GM19043 (cell line): ENCODE measurements around the gene BRD4.

Experiments
- ATAC-seq: cut with Tn5 transposase; IDR thresholded peaks from one replicate; pipeline ENCODE4 v1.9.1; 2021; ENCODE audit warnings: low read depth; ENCODE audit not compliant: unreplicated experiment

The BRD4 gene

DNA sequence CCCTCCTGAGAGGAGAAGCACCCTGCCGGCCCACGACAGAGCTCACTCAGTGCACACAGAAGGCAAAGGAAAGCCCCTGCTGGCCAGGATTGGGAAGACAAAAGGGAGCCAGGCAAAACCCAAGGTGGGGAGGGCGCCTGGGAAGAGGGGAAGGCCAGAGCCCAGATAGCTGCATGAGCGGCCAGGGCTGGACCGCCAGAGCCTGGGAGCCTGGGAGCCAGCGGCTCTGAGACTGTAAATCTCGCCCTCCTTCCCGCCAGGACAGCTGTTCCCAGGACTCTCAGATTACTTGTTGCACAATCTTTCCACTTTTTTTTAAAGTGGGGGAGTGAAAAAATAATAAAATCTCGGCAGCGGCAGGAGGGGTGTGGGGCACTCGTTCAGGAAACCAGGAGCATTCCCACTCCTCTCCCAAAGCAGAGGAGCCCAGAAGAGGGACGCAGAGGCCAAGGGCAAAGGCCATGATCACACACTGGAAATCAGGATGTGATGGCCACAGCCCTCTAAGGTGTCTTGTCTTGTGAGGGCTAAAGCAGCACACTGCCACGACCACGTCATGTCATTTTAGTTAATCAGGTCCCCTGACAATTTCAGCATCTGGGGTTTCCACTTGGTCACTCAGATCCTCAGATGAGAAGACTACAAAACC, 80.5 kb downstream of the BRD4 start:
- no peak for ATAC-seq

- no peak for ATAC-seq
Measured at GRCh38 chr19:15251010-15251748, 81.2 kb downstream of the BRD4 start.

- ATAC-seq = no peak
Measured at GRCh38 chr19:15250640-15250993, 81.7 kb downstream of the BRD4 start.

DNA sequence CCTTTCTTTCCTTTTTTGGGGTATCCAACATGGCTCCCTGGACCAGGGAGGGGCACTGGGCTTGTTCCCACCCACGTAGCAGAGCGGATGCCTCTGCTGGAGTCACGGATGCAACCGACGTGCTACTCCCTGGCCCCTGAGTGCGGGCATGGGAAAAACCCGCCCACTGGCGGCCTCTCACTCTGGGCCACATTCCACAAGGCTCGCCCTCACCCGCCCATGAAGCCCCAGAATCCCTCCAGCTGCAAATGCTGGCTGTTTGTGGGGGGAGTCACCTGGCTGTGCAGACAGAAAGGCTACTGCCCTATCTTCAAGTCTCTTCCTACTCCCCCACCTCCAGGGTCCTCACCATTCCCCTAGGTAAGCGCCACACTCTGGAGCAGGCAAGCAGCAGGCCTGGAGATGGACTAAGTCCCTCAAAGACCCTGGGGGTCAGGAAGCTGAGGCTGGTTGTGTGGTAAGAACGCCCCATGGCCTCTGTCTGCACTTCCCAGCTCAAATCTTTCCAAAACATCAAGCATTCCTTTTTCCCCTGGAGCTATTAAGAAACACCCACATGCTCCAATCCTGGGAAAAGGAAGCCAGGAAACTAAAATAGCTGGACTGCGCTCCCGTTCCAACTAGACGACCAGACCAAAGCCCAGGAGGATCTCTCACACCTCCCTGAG, 82.2 kb downstream of the BRD4 start:
- ATAC-seq = no peak

DNA sequence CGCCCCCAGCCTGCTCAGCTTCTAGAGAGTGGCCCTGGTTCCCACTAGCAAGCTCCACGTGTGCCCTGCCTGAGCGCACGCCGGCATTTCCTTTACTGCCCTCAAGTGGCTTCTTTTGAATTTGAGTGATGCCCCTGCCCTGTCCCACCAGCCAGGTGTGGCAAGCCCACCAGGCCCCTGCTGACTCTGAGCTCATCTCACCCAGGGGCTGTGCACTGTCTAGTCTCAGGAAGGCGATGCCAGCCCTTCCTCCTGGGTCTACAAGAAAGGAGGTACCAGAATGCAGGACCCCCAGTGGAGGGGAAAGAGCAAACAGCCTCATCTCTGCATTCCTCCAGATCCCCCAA, 82.8 kb downstream of the BRD4 start:
- ATAC-seq = no peak

DNA sequence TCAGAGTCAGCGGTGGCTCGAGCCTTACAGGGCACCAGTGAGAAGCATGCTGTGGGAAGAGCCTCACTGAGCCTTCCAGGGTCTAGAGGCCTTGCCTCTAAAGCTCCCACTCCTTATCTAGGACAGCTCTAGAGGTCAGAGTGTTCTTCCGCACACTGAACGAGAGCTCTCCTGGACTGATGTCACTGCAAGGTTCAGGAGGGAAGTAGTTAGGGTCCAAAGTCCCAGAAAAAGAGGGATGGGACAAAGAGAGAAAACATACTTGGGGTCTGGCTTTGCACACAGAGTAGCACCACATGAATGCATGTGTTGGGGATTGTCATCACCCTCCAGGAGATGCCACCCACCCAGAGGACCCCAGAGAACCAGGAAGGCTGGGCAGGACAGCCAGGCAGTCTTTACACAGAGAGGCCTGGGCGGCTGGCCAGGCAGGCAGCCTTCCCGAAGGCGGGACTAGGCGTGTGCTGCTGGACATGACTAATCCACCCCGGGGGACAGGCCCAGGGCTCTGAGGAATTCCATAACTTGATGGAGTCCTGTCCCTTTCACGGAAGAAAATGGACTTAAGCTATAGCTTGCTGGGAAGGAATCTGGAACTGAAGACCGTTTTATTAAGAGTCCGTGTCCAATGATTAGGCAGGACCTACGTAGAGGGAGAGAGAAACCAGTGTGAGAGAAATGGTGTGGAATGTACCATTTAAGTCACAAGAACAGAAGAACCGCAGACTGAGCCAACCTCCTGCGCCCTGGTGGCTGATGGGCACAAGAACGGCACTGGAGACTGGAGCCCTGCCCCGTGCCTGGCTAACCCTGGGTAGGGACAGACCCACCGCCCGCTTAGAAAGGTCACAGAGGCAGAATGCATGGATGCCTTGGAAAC, 83.5 kb downstream of the BRD4 start:
- no peak for ATAC-seq

GRCh38 chr19:15248106-15248505, 84.2 kb downstream of the BRD4 start:
- ATAC-seq = no peak

GRCh38 chr19:15247107-15248014, 85.0 kb downstream of the BRD4 start:
- no peak for ATAC-seq

DNA sequence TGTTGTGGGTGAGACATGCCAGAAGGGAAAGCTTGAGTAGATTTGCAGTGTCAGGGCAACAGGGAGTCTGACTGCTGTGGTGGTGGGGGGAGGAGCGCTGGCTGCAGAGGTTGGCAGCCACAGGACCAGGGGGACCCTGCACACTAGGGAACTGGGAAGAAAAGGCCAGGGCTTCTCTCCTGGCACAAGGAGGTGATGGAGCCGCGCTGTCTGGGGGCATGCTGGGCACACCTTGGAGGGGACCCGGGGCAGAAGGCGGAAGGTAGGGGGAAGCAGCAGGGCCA, 86.2 kb downstream of the BRD4 start:
- no peak for ATAC-seq

- ATAC-seq = no peak
Measured at GRCh38 chr19:15245370-15246197, 86.8 kb downstream of the BRD4 start.

GRCh38 chr19:15244808-15245207, 87.5 kb downstream of the BRD4 start:
- no peak for ATAC-seq

- no peak for ATAC-seq
Measured at GRCh38 chr19:15244106-15244803, 88.1 kb downstream of the BRD4 start.

DNA sequence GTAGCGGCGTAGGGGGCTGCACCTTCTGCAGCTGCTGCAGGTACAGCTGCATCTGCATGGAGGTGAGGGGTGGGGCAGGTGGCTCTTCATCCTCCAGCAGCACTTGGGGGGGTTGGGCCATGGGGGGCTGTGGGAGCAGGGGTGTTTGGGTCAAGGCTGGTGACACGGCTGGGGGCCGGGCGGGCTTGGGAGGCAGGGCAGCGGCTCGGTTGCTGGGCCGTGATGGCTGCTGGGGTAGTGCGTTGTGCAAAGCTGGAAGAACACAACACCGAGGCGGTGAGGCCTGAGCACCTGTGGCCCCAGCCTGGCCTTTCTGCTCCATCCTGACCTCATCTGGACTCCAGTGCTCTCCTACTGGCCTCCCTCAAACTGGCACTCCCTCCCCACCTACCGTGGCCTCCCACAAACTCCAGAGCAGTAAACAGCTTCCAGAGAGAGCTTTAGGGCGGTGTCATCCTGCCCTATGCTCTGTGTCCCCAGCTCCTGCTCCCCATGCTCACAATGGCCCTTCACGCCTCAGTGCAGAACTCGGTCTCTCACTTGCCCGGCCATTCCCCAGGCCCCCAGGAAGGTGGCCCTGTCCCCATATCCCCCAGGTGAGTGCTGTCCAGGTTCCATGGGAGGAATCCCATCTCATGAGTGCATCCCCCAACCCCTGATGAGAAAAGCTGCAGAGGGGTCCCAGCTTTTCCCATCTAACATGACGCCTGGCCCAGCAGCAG, 88.9 kb downstream of the BRD4 start:
- no peak for ATAC-seq

- no peak for ATAC-seq
Measured at GRCh38 chr19:15241259-15241910, 91.0 kb downstream of the BRD4 start.

DNA sequence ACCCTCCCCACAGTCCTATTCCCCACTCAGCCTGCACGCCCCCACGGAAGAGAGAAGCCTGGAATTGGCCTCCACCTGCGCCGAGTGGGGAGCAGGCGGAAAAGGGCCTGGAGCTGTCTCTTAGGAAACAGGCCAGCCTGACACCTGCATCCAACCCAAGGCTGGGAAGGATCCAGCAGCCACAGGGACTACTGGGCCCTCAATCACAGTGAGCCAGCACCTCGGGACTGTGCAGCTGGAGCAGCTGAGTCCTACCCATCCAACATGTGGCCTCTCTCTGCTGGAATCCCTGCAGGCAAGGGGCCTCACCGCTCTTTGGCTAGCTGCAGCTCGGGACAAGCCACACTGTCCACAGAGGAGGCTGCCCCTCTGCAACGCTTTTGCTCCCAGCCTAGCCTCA, 91.8 kb downstream of the BRD4 start:
- no peak for ATAC-seq

DNA sequence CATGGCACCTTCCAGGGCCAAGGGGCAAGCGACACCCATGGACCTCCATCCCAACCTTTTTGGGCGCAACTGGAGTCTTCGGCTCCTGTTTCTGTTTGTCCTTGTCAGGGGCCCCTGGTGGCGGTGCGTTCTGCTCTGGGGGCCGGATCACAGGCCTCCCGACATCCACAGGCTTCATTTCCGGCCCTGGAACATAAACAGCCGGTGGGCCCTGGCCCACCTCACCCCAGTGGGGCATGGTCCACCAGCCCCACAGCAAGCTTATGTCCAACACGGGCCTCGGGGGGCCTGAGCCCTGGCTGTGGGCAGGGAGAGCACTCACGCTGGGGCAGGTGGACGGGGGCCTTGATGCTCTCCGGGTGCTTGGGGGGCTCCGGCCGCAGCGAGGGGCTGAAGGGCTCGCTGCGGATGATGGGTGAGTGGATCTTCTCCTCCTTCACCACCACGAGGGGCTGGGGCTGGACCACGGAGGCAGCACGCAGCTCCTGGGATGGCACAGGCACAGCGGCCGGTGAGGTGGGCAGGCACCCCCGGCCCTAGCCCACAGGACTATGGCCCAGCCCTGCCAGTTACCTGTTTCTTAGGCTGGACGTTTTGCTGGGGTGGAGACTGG, 92.9 kb downstream of the BRD4 start:
- ATAC-seq = no peak

DNA sequence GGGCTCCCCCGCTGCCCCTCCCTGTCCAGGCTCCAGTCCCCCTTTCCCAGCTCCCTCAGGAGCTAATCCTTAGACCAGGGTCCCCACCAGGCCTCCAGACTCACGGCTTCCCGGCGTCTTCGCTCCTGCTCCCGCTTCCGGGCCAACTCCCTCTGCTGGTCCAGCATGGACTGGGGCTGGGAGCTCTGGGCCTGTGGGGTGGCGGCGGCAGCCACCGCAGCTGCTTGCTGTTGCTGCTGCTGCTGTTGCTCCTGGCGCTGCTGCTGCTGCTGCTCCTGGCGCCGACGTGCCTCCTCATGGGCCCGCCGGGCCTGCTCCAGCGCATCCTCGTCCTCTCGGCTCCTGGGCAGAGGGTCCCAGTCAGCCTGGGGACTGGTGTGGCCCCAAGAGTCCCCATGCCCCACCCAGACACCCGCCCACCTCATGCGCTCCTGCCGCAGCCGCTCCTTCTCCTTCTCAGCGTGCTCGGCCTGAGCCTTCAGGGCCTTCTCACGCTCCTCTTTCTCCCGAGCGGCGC, 93.6 kb downstream of the BRD4 start:
- no peak for ATAC-seq
